ENCODE data around the gene MED20.

The MED20 gene

DNA sequence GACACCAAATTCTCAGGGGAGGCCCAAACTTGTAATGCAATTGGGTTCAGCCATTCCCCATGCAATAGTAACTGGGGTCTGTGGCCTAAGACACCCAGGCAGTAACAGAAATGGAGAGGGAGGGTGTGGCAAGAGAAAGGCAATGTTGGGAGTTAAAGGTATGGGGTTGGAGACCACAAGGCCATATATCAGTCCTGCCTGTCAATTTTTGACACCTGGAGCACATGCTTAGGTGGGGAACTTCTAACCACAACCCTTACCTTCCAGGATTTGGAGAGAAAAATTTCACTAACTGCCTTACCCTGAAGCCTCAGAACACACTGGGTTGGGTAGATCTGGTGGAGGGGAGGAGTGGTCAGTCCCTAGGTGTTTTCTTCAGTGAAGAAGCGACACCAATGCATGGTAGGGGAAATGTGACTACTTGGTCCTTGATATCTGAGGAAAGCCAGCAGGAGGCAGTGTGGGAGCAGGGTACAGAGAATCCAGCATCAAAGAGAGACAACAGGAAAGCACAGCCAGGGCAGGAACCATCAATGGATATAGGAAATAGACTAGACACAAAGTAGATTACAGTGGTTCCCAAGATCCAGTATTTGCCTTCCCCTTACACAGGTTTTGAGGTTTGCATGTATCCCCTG, 18.9 kb downstream of the MED20 start:
- Mint-ChIP-seq H3K36me3 (ENCODE audit: low read depth) (peaks cover 27% of the 10 kb centered on the region), H3K27ac (no peak overlapping the region), H3K4me3 (no peak overlapping the region), H3K27me3 (ENCODE audit: low read depth) (no peaks in the 10 kb centered on the region), H3K4me1 (no peaks in the 10 kb centered on the region), H3K9me3 (no peaks in the 10 kb centered on the region)
- TF ChIP-seq, protein P1, sequence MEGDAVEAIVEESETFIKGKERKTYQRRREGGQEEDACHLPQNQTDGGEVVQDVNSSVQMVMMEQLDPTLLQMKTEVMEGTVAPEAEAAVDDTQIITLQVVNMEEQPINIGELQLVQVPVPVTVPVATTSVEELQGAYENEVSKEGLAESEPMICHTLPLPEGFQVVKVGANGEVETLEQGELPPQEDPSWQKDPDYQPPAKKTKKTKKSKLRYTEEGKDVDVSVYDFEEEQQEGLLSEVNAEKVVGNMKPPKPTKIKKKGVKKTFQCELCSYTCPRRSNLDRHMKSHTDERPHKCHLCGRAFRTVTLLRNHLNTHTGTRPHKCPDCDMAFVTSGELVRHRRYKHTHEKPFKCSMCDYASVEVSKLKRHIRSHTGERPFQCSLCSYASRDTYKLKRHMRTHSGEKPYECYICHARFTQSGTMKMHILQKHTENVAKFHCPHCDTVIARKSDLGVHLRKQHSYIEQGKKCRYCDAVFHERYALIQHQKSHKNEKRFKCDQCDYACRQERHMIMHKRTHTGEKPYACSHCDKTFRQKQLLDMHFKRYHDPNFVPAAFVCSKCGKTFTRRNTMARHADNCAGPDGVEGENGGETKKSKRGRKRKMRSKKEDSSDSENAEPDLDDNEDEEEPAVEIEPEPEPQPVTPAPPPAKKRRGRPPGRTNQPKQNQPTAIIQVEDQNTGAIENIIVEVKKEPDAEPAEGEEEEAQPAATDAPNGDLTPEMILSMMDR (IDR thresholded peaks at IDR 0.05; ENCODE audit: unreplicated experiment in 3 of 3) = no peak

DNA sequence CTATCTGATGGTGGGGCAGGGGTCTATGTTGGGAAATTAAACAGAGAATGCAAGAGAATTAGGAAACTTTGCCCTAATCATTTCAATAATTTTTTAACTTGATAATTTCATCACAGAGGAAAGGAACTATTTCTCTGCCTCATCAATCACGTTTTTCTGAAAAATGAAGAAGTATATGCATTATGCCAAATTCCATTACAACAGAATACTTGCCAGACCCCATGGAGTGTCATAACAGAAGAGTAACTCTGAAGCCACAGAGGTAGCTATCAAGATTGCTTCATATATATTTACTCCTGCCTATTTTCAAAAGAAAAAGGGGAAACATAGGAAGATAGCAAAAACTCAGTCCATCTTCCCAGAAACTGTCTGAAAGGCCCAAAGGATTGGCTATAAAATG, 20.1 kb downstream of the MED20 start:
- Mint-ChIP-seq H3K4me3 (no peak overlapping the region), H3K36me3 (ENCODE audit: low read depth) (peaks cover 18% of the 10 kb centered on the region), H3K9me3 (no peaks in the 10 kb centered on the region), H3K4me1 (peaks cover 6% of the 10 kb centered on the region), H3K27ac (no peak overlapping the region), H3K27me3 (ENCODE audit: low read depth) (no peaks in the 10 kb centered on the region)
- TF ChIP-seq, protein P1 (IDR thresholded peaks at IDR 0.05; ENCODE audit: unreplicated experiment in 3 of 3) = no peak

GRCh38 chr6:41896281-41896680, 24.7 kb downstream of the MED20 start:
- TF ChIP-seq, protein P1 (IDR thresholded peaks at IDR 0.05; ENCODE audit: unreplicated experiment in 3 of 3) = no peak
- no peaks in the 10 kb centered on the region for H3K27me3 Mint-ChIP-seq (ENCODE audit: low read depth)
- no peak overlapping the region for H3K4me3 Mint-ChIP-seq
- H3K36me3 Mint-ChIP-seq (ENCODE audit: low read depth) = no peaks in the 10 kb centered on the region
- H3K4me1 Mint-ChIP-seq = peaks cover 10% of the 10 kb centered on the region
- peak overlapping the region in 1 of 3 experiments; percentile 5 for H3K27ac Mint-ChIP-seq
- H3K9me3 Mint-ChIP-seq = no peaks in the 10 kb centered on the region

GRCh38 chr6:41895300-41896233, 25.4 kb downstream of the MED20 start, which contains the start of gene USP49:
TSS of gene USP49 (minus strand) at chr6:41895375. CDS start at chr6:41806983, 88,392 bp downstream.
- no peaks in the 10 kb centered on the region for H3K36me3 Mint-ChIP-seq (ENCODE audit: low read depth)
- TF ChIP-seq, protein P1 (IDR thresholded peaks at IDR 0.05; ENCODE audit: unreplicated experiment in 3 of 3) = no peak
- no peak within 1 kb of the TSS for H3K27ac Mint-ChIP-seq
- peaks cover 10% of the 10 kb centered on the region for H3K4me1 Mint-ChIP-seq
- H3K27me3 Mint-ChIP-seq (ENCODE audit: low read depth) = no peaks in the 10 kb centered on the region
- H3K9me3 Mint-ChIP-seq = no peaks in the 10 kb centered on the region
- no peak within 1 kb of the TSS for H3K4me3 Mint-ChIP-seq

GRCh38 chr6:41894366-41895299, 26.3 kb downstream of the MED20 start:
- Mint-ChIP-seq H3K4me1 (peaks cover 10% of the 10 kb centered on the region), H3K9me3 (no peaks in the 10 kb centered on the region), H3K27ac (no peak overlapping the region), H3K36me3 (ENCODE audit: low read depth) (no peaks in the 10 kb centered on the region), H3K4me3 (no peak overlapping the region), H3K27me3 (ENCODE audit: low read depth) (no peaks in the 10 kb centered on the region)
- TF ChIP-seq, protein P1 (IDR thresholded peaks at IDR 0.05; ENCODE audit: unreplicated experiment in 3 of 3) = no peak
